HepG2 (cell line): ENCODE data around the gene ATOSB. TPM values are rescaled to one million over a fixed set of nuclear protein-coding genes. Genes with fewer than 3 reads are reported as not detected.
A peak's percentile ranks its signal among the peaks of the same experiment; 100 is the strongest.

ENCODE experiments used
- AKAP8 ChIP-seq: sonication (generic); formaldehyde crosslinking; IDR thresholded peaks from 2 replicates; pipeline ENCODE4 v1.5.1; 2020; ENCODE audit warnings: mild to moderate bottlenecking, missing genetic modification reagents
- EZH2 ChIP-seq: conservative IDR thresholded peaks from 2 replicates; pipeline ENCODE4 v1.6.1; 2012; ENCODE audit warnings: mild to moderate bottlenecking, low read depth, low read length, moderate library complexity
- NCOA5 ChIP-seq: sonication (generic); formaldehyde crosslinking; IDR thresholded peaks from 2 replicates; pipeline ENCODE4 v1.4.0; 2020; ENCODE audit warnings: missing genetic modification reagents
- NR2C2 ChIP-seq: sonication (generic); formaldehyde crosslinking; IDR thresholded peaks from 2 replicates; pipeline ENCODE4 v1.4.0; 2020; ENCODE audit warnings: missing genetic modification reagents, mild to moderate bottlenecking, moderate library complexity, borderline replicate concordance
- PPARG ChIP-seq: conservative IDR thresholded peaks from 2 replicates; pipeline ENCODE4 v1.6.1; 2016; ENCODE audit warnings: missing biosample characterization, missing genetic modification reagents
- ZNF225 ChIP-seq: sonication (generic); formaldehyde crosslinking; IDR thresholded peaks from 2 replicates; pipeline ENCODE4 v1.4.0; 2020; ENCODE audit warnings: mild to moderate bottlenecking, missing genetic modification reagents
- ZNF441 ChIP-seq: sonication (generic); formaldehyde crosslinking; IDR thresholded peaks from 2 replicates; pipeline ENCODE4 v1.7.0; 2021; ENCODE audit warnings: missing genetic modification reagents, borderline replicate concordance
- ZSCAN21 ChIP-seq: sonication (generic); formaldehyde crosslinking; IDR thresholded peaks from 2 replicates; pipeline ENCODE4 v1.8.0; 2022; ENCODE audit warnings: mild to moderate bottlenecking, missing genetic modification reagents, moderate library complexity, borderline replicate concordance
- polyA plus RNA-seq, 8 experiments: library from polyadenylated mRNA; depleted of rRNA in 3 of 8; stranded (reverse) in 7 of 8; unstranded in 1 of 8; fragments of >200 nt; fragmentation: Illumina TruSeq in 4 of 8; extraction: Trizol in 4 of 8; gene quantifications; 2 replicates each; pipeline versions ENCODE4 v1.2.1 to v1.2.3, GENCODE V29; 2011 to 2016; ENCODE audit warnings: low read depth in 4 of 8, missing spikeins in 1 of 8, mixed read lengths in 1 of 8; ENCODE audit not compliant: insufficient read depth in 1 of 8
- total RNA-seq, 5 experiments: library from RNA; depleted of rRNA; stranded (reverse); fragments of >200 nt; fragmentation: Illumina TruSeq; extraction: Trizol; gene quantifications; 2 replicates each; pipeline ENCODE4 v1.2.3, GENCODE V29; 2016; ENCODE audit warnings: low read depth in 1 of 5
- TF ChIP-seq, protein P1 (sequence below): sonication (generic); formaldehyde crosslinking; IDR thresholded peaks from 2 replicates; pipeline ENCODE4 v1.5.0; 2020; ENCODE audit warnings: missing genetic modification reagents
- TF ChIP-seq, protein P2 (sequence below): sonication (generic); formaldehyde crosslinking; IDR thresholded peaks from 2 replicates; pipeline ENCODE4 v1.4.0; 2020; ENCODE audit warnings: mild to moderate bottlenecking, missing genetic modification reagents, borderline replicate concordance
- TF ChIP-seq, protein P3 (sequence below): sonication (generic); formaldehyde crosslinking; IDR thresholded peaks from 2 replicates; pipeline ENCODE4 v1.4.0; 2020; ENCODE audit warnings: missing genetic modification reagents
- TF ChIP-seq, protein P4 (sequence below): sonication (generic); formaldehyde crosslinking; IDR thresholded peaks from 2 replicates; pipeline ENCODE4 v1.4.0; 2020; ENCODE audit warnings: mild to moderate bottlenecking, missing genetic modification reagents
- TF ChIP-seq, protein P5 (sequence below): sonication (generic); formaldehyde crosslinking; IDR thresholded peaks from 2 replicates; pipeline ENCODE4 v1.4.0; 2020; ENCODE audit warnings: missing genetic modification reagents, borderline replicate concordance

Gene ATOSB
- total and polyA plus RNA-seq, 2 of the 13 experiments (the other 11 are each of a cell fraction or from before 2014, with no cell fraction given) = 1.9 to 6.4 TPM

DNA sequence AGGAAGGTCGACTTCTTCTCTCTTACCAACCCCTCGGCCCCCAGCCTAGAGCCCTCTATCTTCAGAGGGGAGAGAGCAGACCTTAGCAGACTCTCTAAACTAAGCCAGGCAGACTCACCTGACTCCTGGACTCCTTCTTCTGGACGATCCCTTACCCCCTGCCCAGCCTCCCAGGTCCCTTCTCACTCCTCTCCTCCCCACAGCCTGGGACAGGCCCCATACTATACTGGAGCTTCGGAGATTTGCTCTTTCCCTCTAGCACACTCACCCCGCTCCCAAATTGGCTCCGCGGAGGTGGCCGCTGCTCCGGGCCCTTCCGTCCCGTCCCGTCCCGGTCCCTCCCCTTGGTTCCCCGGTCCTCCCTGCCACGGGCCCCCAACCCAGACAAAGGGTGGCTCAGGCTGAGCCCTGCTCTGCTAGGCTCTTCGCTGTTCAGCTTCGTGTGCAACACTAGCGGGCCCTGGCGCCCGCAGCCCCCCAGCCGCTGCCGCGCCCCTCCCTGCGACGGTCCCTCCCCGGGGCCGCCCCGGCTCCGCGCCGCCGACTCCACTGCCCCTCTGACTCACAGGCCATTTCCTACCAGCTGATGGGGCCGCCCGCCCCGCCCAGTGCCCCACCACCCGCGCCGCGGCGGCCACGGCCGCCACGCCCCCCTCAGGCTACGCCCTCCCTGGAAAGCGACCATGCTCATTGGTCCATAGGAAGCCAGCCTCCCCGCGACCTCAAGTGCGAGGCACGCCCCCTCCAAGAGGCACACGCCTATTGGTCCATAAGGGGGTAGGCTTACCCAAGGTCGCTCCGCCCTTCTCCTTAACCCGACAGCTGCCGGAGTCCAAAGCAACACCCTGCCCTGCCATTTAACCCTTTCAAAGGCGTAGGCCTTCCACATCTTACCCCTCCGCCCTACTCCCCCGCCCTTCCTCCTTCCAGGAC is 4.4 kb downstream of the ATOSB start (continued):
- TF ChIP-seq, protein P1, sequence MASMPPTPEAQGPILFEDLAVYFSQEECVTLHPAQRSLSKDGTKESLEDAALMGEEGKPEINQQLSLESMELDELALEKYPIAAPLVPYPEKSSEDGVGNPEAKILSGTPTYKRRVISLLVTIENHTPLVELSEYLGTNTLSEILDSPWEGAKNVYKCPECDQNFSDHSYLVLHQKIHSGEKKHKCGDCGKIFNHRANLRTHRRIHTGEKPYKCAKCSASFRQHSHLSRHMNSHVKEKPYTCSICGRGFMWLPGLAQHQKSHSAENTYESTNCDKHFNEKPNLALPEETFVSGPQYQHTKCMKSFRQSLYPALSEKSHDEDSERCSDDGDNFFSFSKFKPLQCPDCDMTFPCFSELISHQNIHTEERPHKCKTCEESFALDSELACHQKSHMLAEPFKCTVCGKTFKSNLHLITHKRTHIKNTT (CRISPR knock-in tag) = no peak
- TF ChIP-seq, protein P2, sequence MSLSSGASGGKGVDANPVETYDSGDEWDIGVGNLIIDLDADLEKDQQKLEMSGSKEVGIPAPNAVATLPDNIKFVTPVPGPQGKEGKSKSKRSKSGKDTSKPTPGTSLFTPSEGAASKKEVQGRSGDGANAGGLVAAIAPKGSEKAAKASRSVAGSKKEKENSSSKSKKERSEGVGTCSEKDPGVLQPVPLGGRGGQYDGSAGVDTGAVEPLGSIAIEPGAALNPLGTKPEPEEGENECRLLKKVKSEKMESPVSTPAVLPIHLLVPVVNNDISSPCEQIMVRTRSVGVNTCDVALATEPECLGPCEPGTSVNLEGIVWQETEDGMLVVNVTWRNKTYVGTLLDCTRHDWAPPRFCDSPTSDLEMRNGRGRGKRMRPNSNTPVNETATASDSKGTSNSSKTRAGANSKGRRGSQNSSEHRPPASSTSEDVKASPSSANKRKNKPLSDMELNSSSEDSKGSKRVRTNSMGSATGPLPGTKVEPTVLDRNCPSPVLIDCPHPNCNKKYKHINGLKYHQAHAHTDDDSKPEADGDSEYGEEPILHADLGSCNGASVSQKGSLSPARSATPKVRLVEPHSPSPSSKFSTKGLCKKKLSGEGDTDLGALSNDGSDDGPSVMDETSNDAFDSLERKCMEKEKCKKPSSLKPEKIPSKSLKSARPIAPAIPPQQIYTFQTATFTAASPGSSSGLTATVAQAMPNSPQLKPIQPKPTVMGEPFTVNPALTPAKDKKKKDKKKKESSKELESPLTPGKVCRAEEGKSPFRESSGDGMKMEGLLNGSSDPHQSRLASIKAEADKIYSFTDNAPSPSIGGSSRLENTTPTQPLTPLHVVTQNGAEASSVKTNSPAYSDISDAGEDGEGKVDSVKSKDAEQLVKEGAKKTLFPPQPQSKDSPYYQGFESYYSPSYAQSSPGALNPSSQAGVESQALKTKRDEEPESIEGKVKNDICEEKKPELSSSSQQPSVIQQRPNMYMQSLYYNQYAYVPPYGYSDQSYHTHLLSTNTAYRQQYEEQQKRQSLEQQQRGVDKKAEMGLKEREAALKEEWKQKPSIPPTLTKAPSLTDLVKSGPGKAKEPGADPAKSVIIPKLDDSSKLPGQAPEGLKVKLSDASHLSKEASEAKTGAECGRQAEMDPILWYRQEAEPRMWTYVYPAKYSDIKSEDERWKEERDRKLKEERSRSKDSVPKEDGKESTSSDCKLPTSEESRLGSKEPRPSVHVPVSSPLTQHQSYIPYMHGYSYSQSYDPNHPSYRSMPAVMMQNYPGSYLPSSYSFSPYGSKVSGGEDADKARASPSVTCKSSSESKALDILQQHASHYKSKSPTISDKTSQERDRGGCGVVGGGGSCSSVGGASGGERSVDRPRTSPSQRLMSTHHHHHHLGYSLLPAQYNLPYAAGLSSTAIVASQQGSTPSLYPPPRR = no peak
- TF ChIP-seq NCOA5 (no peak), AKAP8 (CRISPR knock-in tag) (no peak), ZSCAN21 (CRISPR knock-in tag) (no peak), ZNF225 (no peak), EZH2 (no peak), ZNF441 (CRISPR knock-in tag) (no peak), NR2C2 (peak; percentile 63), PPARG (CRISPR knock-in tag) (no peak)
- TF ChIP-seq, protein P3, sequence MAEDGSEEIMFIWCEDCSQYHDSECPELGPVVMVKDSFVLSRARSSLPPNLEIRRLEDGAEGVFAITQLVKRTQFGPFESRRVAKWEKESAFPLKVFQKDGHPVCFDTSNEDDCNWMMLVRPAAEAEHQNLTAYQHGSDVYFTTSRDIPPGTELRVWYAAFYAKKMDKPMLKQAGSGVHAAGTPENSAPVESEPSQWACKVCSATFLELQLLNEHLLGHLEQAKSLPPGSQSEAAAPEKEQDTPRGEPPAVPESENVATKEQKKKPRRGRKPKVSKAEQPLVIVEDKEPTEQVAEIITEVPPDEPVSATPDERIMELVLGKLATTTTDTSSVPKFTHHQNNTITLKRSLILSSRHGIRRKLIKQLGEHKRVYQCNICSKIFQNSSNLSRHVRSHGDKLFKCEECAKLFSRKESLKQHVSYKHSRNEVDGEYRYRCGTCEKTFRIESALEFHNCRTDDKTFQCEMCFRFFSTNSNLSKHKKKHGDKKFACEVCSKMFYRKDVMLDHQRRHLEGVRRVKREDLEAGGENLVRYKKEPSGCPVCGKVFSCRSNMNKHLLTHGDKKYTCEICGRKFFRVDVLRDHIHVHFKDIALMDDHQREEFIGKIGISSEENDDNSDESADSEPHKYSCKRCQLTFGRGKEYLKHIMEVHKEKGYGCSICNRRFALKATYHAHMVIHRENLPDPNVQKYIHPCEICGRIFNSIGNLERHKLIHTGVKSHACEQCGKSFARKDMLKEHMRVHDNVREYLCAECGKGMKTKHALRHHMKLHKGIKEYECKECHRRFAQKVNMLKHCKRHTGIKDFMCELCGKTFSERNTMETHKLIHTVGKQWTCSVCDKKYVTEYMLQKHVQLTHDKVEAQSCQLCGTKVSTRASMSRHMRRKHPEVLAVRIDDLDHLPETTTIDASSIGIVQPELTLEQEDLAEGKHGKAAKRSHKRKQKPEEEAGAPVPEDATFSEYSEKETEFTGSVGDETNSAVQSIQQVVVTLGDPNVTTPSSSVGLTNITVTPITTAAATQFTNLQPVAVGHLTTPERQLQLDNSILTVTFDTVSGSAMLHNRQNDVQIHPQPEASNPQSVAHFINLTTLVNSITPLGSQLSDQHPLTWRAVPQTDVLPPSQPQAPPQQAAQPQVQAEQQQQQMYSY = no peak
- TF ChIP-seq, protein P4, sequence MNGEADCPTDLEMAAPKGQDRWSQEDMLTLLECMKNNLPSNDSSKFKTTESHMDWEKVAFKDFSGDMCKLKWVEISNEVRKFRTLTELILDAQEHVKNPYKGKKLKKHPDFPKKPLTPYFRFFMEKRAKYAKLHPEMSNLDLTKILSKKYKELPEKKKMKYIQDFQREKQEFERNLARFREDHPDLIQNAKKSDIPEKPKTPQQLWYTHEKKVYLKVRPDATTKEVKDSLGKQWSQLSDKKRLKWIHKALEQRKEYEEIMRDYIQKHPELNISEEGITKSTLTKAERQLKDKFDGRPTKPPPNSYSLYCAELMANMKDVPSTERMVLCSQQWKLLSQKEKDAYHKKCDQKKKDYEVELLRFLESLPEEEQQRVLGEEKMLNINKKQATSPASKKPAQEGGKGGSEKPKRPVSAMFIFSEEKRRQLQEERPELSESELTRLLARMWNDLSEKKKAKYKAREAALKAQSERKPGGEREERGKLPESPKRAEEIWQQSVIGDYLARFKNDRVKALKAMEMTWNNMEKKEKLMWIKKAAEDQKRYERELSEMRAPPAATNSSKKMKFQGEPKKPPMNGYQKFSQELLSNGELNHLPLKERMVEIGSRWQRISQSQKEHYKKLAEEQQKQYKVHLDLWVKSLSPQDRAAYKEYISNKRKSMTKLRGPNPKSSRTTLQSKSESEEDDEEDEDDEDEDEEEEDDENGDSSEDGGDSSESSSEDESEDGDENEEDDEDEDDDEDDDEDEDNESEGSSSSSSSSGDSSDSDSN (CRISPR knock-in tag) = peak; percentile 56; the same call in 1 of the 2 replicates
- TF ChIP-seq, protein P5, sequence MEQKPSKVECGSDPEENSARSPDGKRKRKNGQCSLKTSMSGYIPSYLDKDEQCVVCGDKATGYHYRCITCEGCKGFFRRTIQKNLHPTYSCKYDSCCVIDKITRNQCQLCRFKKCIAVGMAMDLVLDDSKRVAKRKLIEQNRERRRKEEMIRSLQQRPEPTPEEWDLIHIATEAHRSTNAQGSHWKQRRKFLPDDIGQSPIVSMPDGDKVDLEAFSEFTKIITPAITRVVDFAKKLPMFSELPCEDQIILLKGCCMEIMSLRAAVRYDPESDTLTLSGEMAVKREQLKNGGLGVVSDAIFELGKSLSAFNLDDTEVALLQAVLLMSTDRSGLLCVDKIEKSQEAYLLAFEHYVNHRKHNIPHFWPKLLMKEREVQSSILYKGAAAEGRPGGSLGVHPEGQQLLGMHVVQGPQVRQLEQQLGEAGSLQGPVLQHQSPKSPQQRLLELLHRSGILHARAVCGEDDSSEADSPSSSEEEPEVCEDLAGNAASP = no peak
